Measurements from ENCODE around the gene PILRA. TPM values are rescaled to one million over a fixed set of nuclear protein-coding genes. Genes with fewer than 3 reads are reported as not detected.

The PILRA gene
- polyA plus RNA-seq, 1 of the 3 experiments (the other 2 are of a cell fraction) = 0.89 TPM

GRCh38 chr7:100406767-100407166 lies 33.5 kb downstream of the PILRA start:
- Histone ChIP-seq H3F3A (replicated peaks; ENCODE audit: insufficient read depth) (no peaks in the 10 kb centered on the region), H3K27me3 (ENCODE audit: insufficient read depth) (no peaks in the 10 kb centered on the region), H4K20me1 (ENCODE audit: insufficient read depth) (no peaks in the 10 kb centered on the region), H2AFZ (ENCODE audit: low read depth) (no peak overlapping the region), H3K4me2 (no peak overlapping the region), H3K4me1 (ENCODE audit: control insufficient read depth in 1 of 2, insufficient read depth in 2 of 2, low read depth in 1 of 2, low read length in 1 of 2) (peaks cover 0 to 4% of the 10 kb centered on the region in 2 experiments; a peak in 1 of 4 replicates), H3K36me3 (replicated peaks in 1 of 2; ENCODE audit: control insufficient read depth in 1 of 2, insufficient read depth in 2 of 2, low read length in 1 of 2) (no peaks in the 10 kb centered on the region), H3K79me2 (ENCODE audit: insufficient read depth) (no peaks in the 10 kb centered on the region), H3K27ac (ENCODE audit: low read depth in 2 of 2, low read length in 1 of 2) (no peak overlapping the region), H3K9ac (no peak overlapping the region), H3K9me2 (no peaks in the 10 kb centered on the region), H3K9me3 (no peaks in the 10 kb centered on the region), H3K4me3 (ENCODE audit: low read depth in 2 of 2, low read length in 1 of 2) (no peak overlapping the region)
- CTCF ChIA-PET = interaction anchor here (0.7 to 4.5 kb wide), 27 partner anchors 9 to 445 kb away, joined by 3 to 68 read pairs (median 9); partner anchors contain the start of genes GAL3ST4, MEPCE, PILRA and SLC12A9
- TF ChIP-seq SMC3 (IDR thresholded peaks at IDR 0.05; ENCODE audit: low read depth, low read length) = no peak
- no peak for TF ChIP-seq FOXJ3 (CRISPR knock-in tag; IDR thresholded peaks at IDR 0.05)
- TF ChIP-seq TEAD4 (IDR thresholded peaks at IDR 0.05; ENCODE audit: borderline replicate concordance, insufficient read depth) = no peak
- no peak for TF ChIP-seq USF1 (IDR thresholded peaks at IDR 0.05; ENCODE audit: borderline replicate concordance, low read depth)
- no peak for TF ChIP-seq RXRA (IDR thresholded peaks at IDR 0.05; ENCODE audit: borderline replicate concordance, low read depth)
- no peak for TF ChIP-seq EZH2phosphoT487 (IDR thresholded peaks at IDR 0.05; ENCODE audit: borderline replicate concordance, low read depth)
- TF ChIP-seq RAD21 (IDR thresholded peaks at IDR 0.05; ENCODE audit: low read length) = no peak
- no peak for TF ChIP-seq NFIC (IDR thresholded peaks at IDR 0.05; ENCODE audit: borderline replicate concordance)
- TF ChIP-seq, protein P1, sequence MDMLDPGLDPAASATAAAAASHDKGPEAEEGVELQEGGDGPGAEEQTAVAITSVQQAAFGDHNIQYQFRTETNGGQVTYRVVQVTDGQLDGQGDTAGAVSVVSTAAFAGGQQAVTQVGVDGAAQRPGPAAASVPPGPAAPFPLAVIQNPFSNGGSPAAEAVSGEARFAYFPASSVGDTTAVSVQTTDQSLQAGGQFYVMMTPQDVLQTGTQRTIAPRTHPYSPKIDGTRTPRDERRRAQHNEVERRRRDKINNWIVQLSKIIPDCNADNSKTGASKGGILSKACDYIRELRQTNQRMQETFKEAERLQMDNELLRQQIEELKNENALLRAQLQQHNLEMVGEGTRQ (IDR thresholded peaks at IDR 0.05; ENCODE audit: borderline replicate concordance, low read depth, low read length) = no peak
- TF ChIP-seq POLR2AphosphoS5 (IDR thresholded peaks at IDR 0.05; ENCODE audit: low read depth, low read length) = no peak
- no peak for TF ChIP-seq GABPA (IDR thresholded peaks at IDR 0.05; ENCODE audit: low read depth)
- TF ChIP-seq TAF1 (IDR thresholded peaks at IDR 0.05; ENCODE audit: borderline replicate concordance, low read depth, low read length) = no peak
- no peak for TF ChIP-seq FOSL2 (IDR thresholded peaks at IDR 0.05; ENCODE audit: borderline replicate concordance, low read depth)
- TF ChIP-seq IRF3 (IDR thresholded peaks at IDR 0.05; ENCODE audit: low read depth, low read length) = no peak
- no peak for TF ChIP-seq MXI1 (IDR thresholded peaks at IDR 0.05; ENCODE audit: low read depth, low read length)
- no peak for TF ChIP-seq EP300 (IDR thresholded peaks at IDR 0.05; ENCODE audit: borderline replicate concordance in 1 of 2, low read depth in 1 of 2, low read length in 1 of 2)
- no peak for TF ChIP-seq CHD2 (IDR thresholded peaks at IDR 0.05; ENCODE audit: low read length, partially characterized antibody)
- TF ChIP-seq SIN3A (IDR thresholded peaks at IDR 0.05; ENCODE audit: borderline replicate concordance, low read depth, low read length) = no peak
- no peak for TF ChIP-seq FOXM1 (IDR thresholded peaks at IDR 0.05; ENCODE audit: low read depth)
- no peak for TF ChIP-seq RCOR1 (IDR thresholded peaks at IDR 0.05; ENCODE audit: low read length)
- WGBS (ENCODE audit: low lambda C conversion rate) = 53% methylated on average over 6 of the region's 6 CpGs
- POLR2A ChIA-PET = interaction anchor here (1.6 kb wide), 1 partner anchor 22 kb away, joined by 6 read pairs; the partner anchor contains the start of gene ZCWPW1
- DNase-seq = no peak

Measured in SK-N-SH (cell line).